ENCODE data around the gene MTAP. TPM values are rescaled to one million over a fixed set of nuclear protein-coding genes. Genes with fewer than 3 reads are reported as not detected.
A peak's percentile ranks its signal among the peaks of the same experiment; 100 is the strongest.

The MTAP gene
- total and polyA plus RNA-seq, 7 experiments from 2014 or later = 13.1 to 50.7 (median 29.7) TPM

DNA sequence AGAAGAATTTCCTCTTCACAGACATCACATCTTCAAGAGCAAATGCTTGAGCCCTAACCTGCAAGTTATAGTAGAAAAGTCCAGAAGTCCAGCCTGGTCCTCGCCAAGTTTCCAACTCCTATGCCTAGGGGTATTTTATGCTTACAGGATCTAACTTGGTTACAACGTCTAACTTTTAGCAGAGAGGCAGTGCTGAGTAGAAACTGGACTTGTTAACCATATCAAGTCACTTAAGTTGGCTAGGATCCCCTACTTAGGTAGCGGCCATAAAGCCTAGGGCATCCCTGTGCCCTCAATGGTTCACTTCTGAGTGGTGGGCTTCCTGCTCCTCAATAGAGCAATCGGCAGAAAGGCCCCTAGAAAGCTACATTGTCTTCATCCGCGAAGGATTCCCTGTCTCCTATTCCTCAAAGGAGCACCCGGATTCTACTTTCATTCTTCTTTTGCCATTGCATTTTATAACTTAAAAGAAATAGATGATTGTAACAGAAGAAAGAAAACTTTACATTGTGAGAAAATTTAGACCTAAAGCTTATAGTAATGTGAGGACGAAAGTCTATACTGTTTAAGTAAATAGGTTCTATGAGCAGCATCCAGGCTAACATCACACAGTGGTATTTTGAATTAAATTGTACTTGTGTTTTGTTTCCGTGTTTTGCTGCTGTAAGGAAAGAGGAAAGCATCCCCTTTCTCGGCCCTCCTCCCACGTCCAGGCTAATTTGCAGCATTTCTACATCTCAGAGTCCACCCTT lies 1.3 kb upstream of the MTAP start:
- ChIA-PET POLR2A (no interaction called here), CTCF (interaction anchor here (1.6 kb wide), 1 partner anchor 13 kb away, joined by 5 read pairs; no protein-coding TSS in a partner anchor)
- ATAC-seq (no peak), DNase-seq (no peak)
- peaks cover 0 to 7% of the 10 kb centered on the region in 2 donors for H3K27me3 ChIP-seq (ENCODE audit: control insufficient read depth in 2 of 2, insufficient read depth in 2 of 2, low read length in 2 of 2)
- peak overlapping the region; percentile 96 to 100 (median 99) for H3K4me3 Mint-ChIP-seq
- no peak overlapping the region for H3K27ac ChIP-seq (ENCODE audit: low read depth, low read length)
- peaks cover 0 to 7% (median 0%) of the 10 kb centered on the region in 11 donors for H3K9me3 Mint-ChIP-seq
- H3K36me3 Mint-ChIP-seq = peaks cover 0 to 5% (median 0%) of the 10 kb centered on the region in 5 donors
- intact Hi-C loops (cut with micrococcal nuclease) = loop anchor here in 1 of 2 donors (5.0 kb wide), 3 partner anchors 171 to 1179 kb away; partner anchors contain the start of gene MLLT3
- peaks cover 3 to 58% (median 19%) of the 10 kb centered on the region in 5 donors for H3K27me3 Mint-ChIP-seq
- H3K9me3 ChIP-seq (ENCODE audit: control insufficient read depth in 2 of 3, low read length in 3 of 3) = no peaks in the 10 kb centered on the region
- H3K4me1 Mint-ChIP-seq = peaks cover 17 to 43% (median 37%) of the 10 kb centered on the region in 7 donors
- H3K36me3 ChIP-seq (ENCODE audit: control insufficient read depth in 2 of 3, insufficient read depth in 3 of 3, low read length in 3 of 3) = no peaks in the 10 kb centered on the region
- peak overlapping the region; percentile 92 for H3K4me3 ChIP-seq (ENCODE audit: low read length)
- peak overlapping the region in 8 of 9 donors; percentile 92 to 97 (median 95) for H3K27ac Mint-ChIP-seq
- peaks cover 10 to 25% of the 10 kb centered on the region in 2 donors for H3K4me1 ChIP-seq (ENCODE audit: control insufficient read depth in 2 of 2, insufficient read depth in 2 of 2, low read length in 2 of 2)

DNA sequence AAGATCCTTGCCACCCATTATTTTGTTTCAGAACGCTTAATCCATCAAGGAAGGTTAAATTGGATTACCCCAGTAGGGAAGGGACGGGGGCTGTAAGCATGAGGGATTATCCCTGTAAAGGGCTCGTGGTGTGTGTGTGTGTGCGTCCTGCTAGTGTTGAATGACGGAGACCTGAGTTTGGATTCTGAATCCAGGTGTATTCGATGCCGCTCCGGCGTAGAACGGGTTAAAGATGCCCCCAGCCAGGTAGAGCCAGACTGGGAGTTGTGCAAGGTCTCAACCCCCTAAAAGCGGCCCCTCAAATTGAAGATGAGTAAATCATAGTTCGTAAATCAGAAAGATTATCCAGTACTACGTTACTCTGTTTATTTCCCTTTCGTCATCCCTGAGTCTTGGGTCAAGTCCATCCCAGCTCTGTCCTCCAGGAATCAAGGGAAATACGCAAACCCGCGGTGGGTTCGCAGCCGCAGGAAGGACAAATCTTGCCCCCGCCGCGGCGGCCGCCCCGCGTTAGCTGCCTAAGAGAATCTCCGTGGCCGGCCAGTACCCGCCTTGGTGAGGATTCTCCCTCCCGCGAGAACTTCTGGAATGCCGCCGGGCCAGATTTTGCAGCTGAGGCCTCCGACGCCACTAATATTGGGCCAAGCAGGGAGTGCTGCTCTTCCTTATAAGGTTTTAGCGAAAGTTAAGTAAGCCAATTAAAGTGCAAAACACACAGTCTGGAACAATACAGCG lies 586 bp upstream of the MTAP start:
- H3K4me1 Mint-ChIP-seq = peaks cover 23 to 51% (median 41%) of the 10 kb centered on the region in 7 donors
- peaks cover 0 to 52% (median 13%) of the 10 kb centered on the region in 5 donors for H3K27me3 Mint-ChIP-seq
- peak overlapping the region; percentile 92 for H3K4me3 ChIP-seq (ENCODE audit: low read length)
- intact Hi-C loops (cut with micrococcal nuclease) = loop anchor here in 1 of 2 donors (1.0 to 5.0 kb wide), 7 partner anchors 13 to 1180 kb away; partner anchors contain the start of genes FOCAD, KLHL9 and MLLT3
- DNase-seq (peak in 1 of 9 donors; percentile 14), ATAC-seq (peak; percentile 28)
- peaks cover 0 to 5% (median 0%) of the 10 kb centered on the region in 5 donors for H3K36me3 Mint-ChIP-seq
- ChIA-PET POLR2A (interaction anchor here (0.6 to 2.4 kb wide), 2 partner anchors 24 to 467 kb away, joined by 3 to 11 read pairs; partner anchors contain the start of gene KLHL9), CTCF (interaction anchor here (0.6 to 1.6 kb wide), 2 partner anchors 12 to 214 kb away, joined by 5 read pairs; no protein-coding TSS in a partner anchor)
- H3K9me3 ChIP-seq (ENCODE audit: control insufficient read depth in 2 of 3, low read length in 3 of 3) = no peaks in the 10 kb centered on the region
- H3K9me3 Mint-ChIP-seq = peaks cover 0 to 7% (median 0%) of the 10 kb centered on the region in 11 donors
- H3K27ac Mint-ChIP-seq = peak overlapping the region; percentile 77 to 97 (median 95)
- peak overlapping the region; percentile 96 to 100 (median 99) for H3K4me3 Mint-ChIP-seq
- H3K36me3 ChIP-seq (ENCODE audit: control insufficient read depth in 2 of 3, insufficient read depth in 3 of 3, low read length in 3 of 3) = peaks cover 0 to 4% (median 0%) of the 10 kb centered on the region in 3 experiments
- peak overlapping the region; percentile 69 for H3K27ac ChIP-seq (ENCODE audit: low read depth, low read length)
- peaks cover 0 to 7% of the 10 kb centered on the region in 2 donors for H3K27me3 ChIP-seq (ENCODE audit: control insufficient read depth in 2 of 2, insufficient read depth in 2 of 2, low read length in 2 of 2)
- H3K4me1 ChIP-seq (ENCODE audit: control insufficient read depth in 2 of 2, insufficient read depth in 2 of 2, low read length in 2 of 2) = peaks cover 10 to 25% of the 10 kb centered on the region in 2 donors

DNA sequence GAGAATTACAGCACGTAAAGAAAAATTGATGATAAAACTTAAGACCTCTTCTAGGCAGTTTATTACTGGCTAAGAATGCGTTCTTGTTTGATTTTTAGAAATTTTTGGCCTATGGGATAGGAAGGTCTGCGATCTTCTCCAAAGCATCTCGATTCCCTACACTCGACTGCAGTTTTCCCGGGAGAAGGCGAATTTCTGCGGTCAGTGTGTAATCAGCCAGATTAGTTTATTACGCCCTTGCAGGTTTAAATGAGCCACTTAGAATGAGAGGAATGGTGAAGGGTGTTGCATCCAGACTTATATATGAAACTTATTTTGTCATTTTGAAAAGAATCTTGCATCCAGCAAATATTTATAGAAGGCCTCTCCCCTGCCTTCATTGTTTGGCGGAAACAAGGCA lies 1.2 kb downstream of the MTAP start:
- Histone ChIP-seq H3K27ac (ENCODE audit: low read depth, low read length) (peak overlapping the region; percentile 69), H3K9me3 (ENCODE audit: control insufficient read depth in 2 of 3, low read length in 3 of 3) (no peaks in the 10 kb centered on the region), H3K4me3 (ENCODE audit: low read length) (peak overlapping the region; percentile 92), H3K4me1 (ENCODE audit: control insufficient read depth in 2 of 2, insufficient read depth in 2 of 2, low read length in 2 of 2) (peaks cover 10 to 25% of the 10 kb centered on the region in 2 donors), H3K27me3 (ENCODE audit: control insufficient read depth in 2 of 2, insufficient read depth in 2 of 2, low read length in 2 of 2) (no peaks in the 10 kb centered on the region), H3K36me3 (ENCODE audit: control insufficient read depth in 2 of 3, insufficient read depth in 3 of 3, low read length in 3 of 3) (peaks cover 0 to 6% (median 0%) of the 10 kb centered on the region in 3 experiments)
- DNase-seq (no peak), ATAC-seq (no peak)
- Mint-ChIP-seq H3K4me1 (peaks cover 24 to 58% (median 40%) of the 10 kb centered on the region in 7 donors), H3K27ac (peak overlapping the region; percentile 92 to 99 (median 96)), H3K36me3 (peaks cover 0 to 5% (median under 1%) of the 10 kb centered on the region in 5 donors), H3K27me3 (peaks cover 0 to 36% (median 4%) of the 10 kb centered on the region in 5 donors), H3K9me3 (peaks cover 0 to 7% (median 0%) of the 10 kb centered on the region in 11 donors), H3K4me3 (peak overlapping the region; percentile 96 to 100 (median 99))
- POLR2A ChIA-PET = interaction anchor here (0.5 to 2.4 kb wide), 6 partner anchors 10 to 469 kb away, joined by 3 to 11 read pairs (median 4); partner anchors contain the start of gene KLHL9
- CTCF ChIA-PET = interaction anchor here (0.6 to 2.9 kb wide), 4 partner anchors 10 to 234 kb away, joined by 3 to 8 read pairs (median 4); no protein-coding TSS in a partner anchor
- intact Hi-C loops (cut with micrococcal nuclease) = loop anchor here in 1 of 2 donors (1.0 to 5.0 kb wide), 7 partner anchors 10 to 1181 kb away; partner anchors contain the start of genes CDKN2A, CDKN2B-AS1, FOCAD and MLLT3

DNA sequence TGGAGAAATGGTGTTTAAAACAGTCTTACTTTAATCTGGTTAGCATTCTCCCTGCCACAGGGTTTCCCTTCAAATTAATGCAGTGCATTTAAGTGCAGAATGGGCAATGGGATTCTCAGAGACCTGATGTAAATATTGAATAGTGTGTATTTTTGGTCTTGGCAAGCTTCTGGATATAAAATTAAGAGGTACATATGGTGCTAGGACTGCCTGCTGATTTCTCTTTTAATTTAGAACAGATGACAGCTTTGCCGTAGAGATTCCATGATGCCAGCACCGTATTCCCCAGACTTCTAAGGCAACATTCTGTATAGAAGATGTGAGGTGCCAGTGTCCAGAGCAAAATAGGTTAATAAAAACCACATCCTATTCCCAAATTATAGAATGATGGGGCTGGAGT lies 1.9 kb downstream of the MTAP start:
- peaks cover 0 to 32% (median 4%) of the 10 kb centered on the region in 5 donors for H3K27me3 Mint-ChIP-seq
- peaks cover 0 to 7% (median 0%) of the 10 kb centered on the region in 11 donors for H3K9me3 Mint-ChIP-seq
- CTCF ChIA-PET = interaction anchor here (1.5 to 2.9 kb wide), 2 partner anchors 9 to 233 kb away, joined by 4 to 8 read pairs; no protein-coding TSS in a partner anchor
- Histone ChIP-seq H3K27ac (ENCODE audit: low read depth, low read length) (no peak overlapping the region), H3K9me3 (ENCODE audit: control insufficient read depth in 2 of 3, low read length in 3 of 3) (no peaks in the 10 kb centered on the region), H3K36me3 (ENCODE audit: control insufficient read depth in 2 of 3, insufficient read depth in 3 of 3, low read length in 3 of 3) (peaks cover 0 to 11% (median 0%) of the 10 kb centered on the region in 3 experiments), H3K27me3 (ENCODE audit: control insufficient read depth in 2 of 2, insufficient read depth in 2 of 2, low read length in 2 of 2) (no peaks in the 10 kb centered on the region), H3K4me3 (ENCODE audit: low read length) (peak overlapping the region; percentile 92), H3K4me1 (ENCODE audit: control insufficient read depth in 2 of 2, insufficient read depth in 2 of 2, low read length in 2 of 2) (peaks cover 10 to 25% of the 10 kb centered on the region in 2 donors)
- POLR2A ChIA-PET = interaction anchor here (1.0 to 2.2 kb wide), 2 partner anchors 9 to 209 kb away, joined by 3 to 7 read pairs; no protein-coding TSS in a partner anchor
- peaks cover 0 to 6% (median 5%) of the 10 kb centered on the region in 5 donors for H3K36me3 Mint-ChIP-seq
- ATAC-seq (no peak), DNase-seq (no peak)
- peak overlapping the region in 7 of 10 donors; percentile 96 to 100 (median 99) for H3K4me3 Mint-ChIP-seq
- intact Hi-C loops (cut with micrococcal nuclease) = loop anchor here in 1 of 2 donors (5.0 kb wide), 3 partner anchors 168 to 1182 kb away; partner anchors contain the start of gene MLLT3
- H3K4me1 Mint-ChIP-seq = peaks cover 27 to 62% (median 43%) of the 10 kb centered on the region in 7 donors
- peak overlapping the region in 6 of 9 donors; percentile 5 to 98 (median 96) for H3K27ac Mint-ChIP-seq

DNA sequence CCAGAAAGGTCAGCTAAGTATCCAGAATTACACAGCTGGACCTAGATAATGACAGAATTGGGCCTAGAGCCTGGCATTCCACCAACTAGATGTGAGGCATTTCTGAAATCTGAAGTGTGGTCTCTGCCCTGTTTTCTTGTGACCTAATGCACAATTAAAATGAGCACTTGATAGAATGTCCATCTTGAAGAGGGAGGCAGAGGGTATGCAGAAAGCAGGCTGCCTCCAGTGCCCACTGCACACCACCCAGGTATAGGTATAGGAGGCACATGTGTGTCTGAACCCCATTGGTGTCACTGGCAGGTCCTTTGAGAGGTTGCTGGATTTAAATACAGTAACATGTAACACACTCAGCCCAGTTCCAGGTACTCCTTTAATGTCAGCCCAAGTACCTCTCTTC lies 2.4 kb downstream of the MTAP start:
- DNase-seq (no peak), ATAC-seq (no peak)
- Mint-ChIP-seq H3K9me3 (peaks cover 0 to 7% (median 0%) of the 10 kb centered on the region in 11 donors), H3K4me1 (peaks cover 27 to 62% (median 43%) of the 10 kb centered on the region in 7 donors), H3K36me3 (peaks cover under 1 to 7% (median 6%) of the 10 kb centered on the region in 5 donors), H3K27me3 (peaks cover 0 to 28% (median 4%) of the 10 kb centered on the region in 5 donors), H3K27ac (peak overlapping the region in 5 of 9 donors; percentile 24 to 97 (median 42)), H3K4me3 (peak overlapping the region in 2 of 10 donors; percentile 35 to 100)
- intact Hi-C loops (cut with micrococcal nuclease) = loop anchor here in 1 of 2 donors (5.0 kb wide), 3 partner anchors 168 to 1182 kb away; partner anchors contain the start of gene MLLT3
- H3K9me3 ChIP-seq (ENCODE audit: control insufficient read depth in 2 of 3, low read length in 3 of 3) = no peaks in the 10 kb centered on the region
- no peaks in the 10 kb centered on the region for H3K27me3 ChIP-seq (ENCODE audit: control insufficient read depth in 2 of 2, insufficient read depth in 2 of 2, low read length in 2 of 2)
- ChIA-PET POLR2A (interaction anchor here (2.2 kb wide), 1 partner anchor 9 kb away, joined by 7 read pairs; no protein-coding TSS in a partner anchor), CTCF (interaction anchor here (2.9 kb wide), 1 partner anchor 233 kb away, joined by 8 read pairs; no protein-coding TSS in a partner anchor)
- no peak overlapping the region for H3K27ac ChIP-seq (ENCODE audit: low read depth, low read length)
- H3K4me1 ChIP-seq (ENCODE audit: control insufficient read depth in 2 of 2, insufficient read depth in 2 of 2, low read length in 2 of 2) = peaks cover 10 to 25% of the 10 kb centered on the region in 2 donors
- no peak overlapping the region for H3K4me3 ChIP-seq (ENCODE audit: low read length)
- H3K36me3 ChIP-seq (ENCODE audit: control insufficient read depth in 2 of 3, insufficient read depth in 3 of 3, low read length in 3 of 3) = peaks cover 0 to 11% (median 0%) of the 10 kb centered on the region in 3 experiments
